Mesendoderm (in vitro differentiated cells): ENCODE results near the gene TSKU. TPM values are rescaled to one million over a fixed set of nuclear protein-coding genes. Genes with fewer than 3 reads are reported as not detected.
"Not testable (repeated sequence)": the region's sequence is repeated elsewhere in the genome, so short reads cannot be mapped to it uniquely, and the experiment has no call there.

Experiments used
- DNase-seq: peaks from one replicate; pipeline ENCODE4 v3.0.0; 2013
- H2AK5ac ChIP-seq: 2 replicates; pipeline ENCODE4 v1.6.1; 2013; ENCODE audit warnings: low read length, inconsistent platforms
- H2BK120ac ChIP-seq: 2 replicates; pipeline ENCODE4 v1.6.1; 2013; ENCODE audit warnings: low read depth, mild to moderate bottlenecking, low read length, moderate library complexity, mixed read lengths
- H2BK15ac ChIP-seq: replicated peaks from 2 replicates; pipeline ENCODE4 v1.6.1; 2013; ENCODE audit warnings: low read depth, mild to moderate bottlenecking, moderate library complexity
- H2BK5ac ChIP-seq: 2 replicates; pipeline ENCODE4 v1.6.1; 2013; ENCODE audit warnings: low read length, inconsistent platforms
- H3K18ac ChIP-seq: 2 replicates; pipeline ENCODE4 v1.6.1; 2013; ENCODE audit warnings: mild to moderate bottlenecking, low read length, mixed read lengths
- H3K23ac ChIP-seq: one replicate; pipeline ENCODE4 v1.6.1; 2013; ENCODE audit warnings: low read length
- H3K27ac ChIP-seq: 2 replicates; pipeline ENCODE4 v1.5.1; 2013; ENCODE audit warnings: low read depth, mild to moderate bottlenecking, inconsistent platforms, low read length, moderate library complexity
- H3K27me3 ChIP-seq: 2 replicates; pipeline ENCODE4 v1.6.1; 2013; ENCODE audit warnings: low read length, control low read depth, mild to moderate bottlenecking, inconsistent platforms; ENCODE audit not compliant: insufficient read depth, poor library complexity
- H3K36me3 ChIP-seq: 2 replicates; pipeline ENCODE4 v1.6.1; 2013; ENCODE audit warnings: low read length, inconsistent platforms; ENCODE audit not compliant: control insufficient read depth, insufficient read depth
- H3K4ac ChIP-seq: one replicate; pipeline ENCODE4 v1.6.1; 2013; ENCODE audit warnings: low read depth, mild to moderate bottlenecking, low read length, moderate library complexity
- H3K4me1 ChIP-seq: 2 replicates; pipeline ENCODE4 v1.6.1; 2013; ENCODE audit warnings: low read depth, low read length, inconsistent platforms; ENCODE audit not compliant: control insufficient read depth
- H3K4me2 ChIP-seq: 2 replicates; pipeline ENCODE4 v1.6.1; 2013; ENCODE audit warnings: low read length
- H3K4me3 ChIP-seq: 2 replicates; pipeline ENCODE4 v1.5.1; 2013; ENCODE audit warnings: mild to moderate bottlenecking, low read length
- H3K56ac ChIP-seq: one replicate; pipeline ENCODE4 v1.6.1; 2013; ENCODE audit warnings: low read length
- H3K79me1 ChIP-seq: 2 replicates; pipeline ENCODE4 v1.6.1; 2013; ENCODE audit warnings: low read length, inconsistent platforms
- H3K79me2 ChIP-seq: 2 replicates; pipeline ENCODE4 v1.6.1; 2013; ENCODE audit warnings: mild to moderate bottlenecking, low read length; ENCODE audit not compliant: control insufficient read depth, insufficient read depth
- H3K9ac ChIP-seq: 2 replicates; pipeline ENCODE4 v1.6.1; 2013; ENCODE audit warnings: low read length, inconsistent platforms
- H4K5ac ChIP-seq: one replicate; pipeline ENCODE4 v1.6.1; 2013; ENCODE audit warnings: low read length
- H4K8ac ChIP-seq: one replicate; pipeline ENCODE4 v1.6.1; 2013; ENCODE audit warnings: low read depth, mild to moderate bottlenecking, control low read depth, low read length, moderate library complexity
- WGBS: extraction: QIAGEN DNeasy Blood & Tissue Kit; methylation state at CpG from one replicate; pipeline ENCODE4 v1.1.7; 2013; ENCODE audit warnings: low lambda C conversion rate, missing lambda C conversion rate; ENCODE audit not compliant: insufficient coverage; ENCODE audit errors: extremely low coverage; 5-methylcytosine and 5-hydroxymethylcytosine counted together
- polyA plus RNA-seq, 2 experiments: library from polyadenylated mRNA; stranded (reverse); fragments of 200-250 nt; gene quantifications; one replicate each; pipeline ENCODE4 v1.2.3, GENCODE V29; 2013

TSKU gene
- polyA plus RNA-seq (2013, experiment 1 of 2): 62.6 TPM
- 61.3 TPM for polyA plus RNA-seq (2013, experiment 2 of 2)

GRCh38 chr11:76783294-76783895 lies at the start of gene TSKU:
Gene TSKU, plus strand, starts transcription at chr11:76783356. Its CDS starts 12,261 bp downstream, at chr11:76795617.
- peaks cover 37% of the 10 kb centered on the region for H3K4me1 ChIP-seq
- no peaks in the 10 kb centered on the region for H3K27me3 ChIP-seq
- H3K23ac ChIP-seq: no peak within 1 kb of the TSS

GRCh38 chr11:76733906-76734305 lies 49.2 kb upstream of the TSKU start:
- H3K4me2 ChIP-seq, H2BK120ac ChIP-seq, H3K27ac ChIP-seq, H2BK15ac ChIP-seq, H3K36me3 ChIP-seq, H3K18ac ChIP-seq, H4K5ac ChIP-seq, H4K8ac ChIP-seq, H3K79me2 ChIP-seq, H3K4me3 ChIP-seq, H3K27me3 ChIP-seq, H2AK5ac ChIP-seq, H3K4ac ChIP-seq, H3K23ac ChIP-seq, H3K79me1 ChIP-seq, H2BK5ac ChIP-seq, H3K9ac ChIP-seq: not testable (repeated sequence)
- peak; percentile 93 for DNase-seq
- WGBS: no CpG with 5 or more reads among the region's 3 CpGs
- Histone ChIP-seq H3K56ac (peak overlapping the region; percentile 46), H3K4me1 (peaks cover 22% of the 10 kb centered on the region)

More at GRCh38 chr11:76783294-76783895, at the start of gene TSKU:
- Histone ChIP-seq H3K18ac (peak within 1 kb of the TSS; percentile 98), H3K9ac (peak within 1 kb of the TSS; percentile 99), H3K4me2 (peak within 1 kb of the TSS; percentile 96), H3K79me2 (peaks cover 53% of the 10 kb centered on the region), H3K56ac (peak within 1 kb of the TSS; percentile 100), H2BK15ac (no peak within 1 kb of the TSS), H3K4ac (peak within 1 kb of the TSS; percentile 99), H4K8ac (peak within 1 kb of the TSS; percentile 16), H4K5ac (peak within 1 kb of the TSS; percentile 26), H3K36me3 (no peaks in the 10 kb centered on the region), H3K79me1 (peaks cover 2% of the 10 kb centered on the region), H2AK5ac (peak within 1 kb of the TSS; percentile 79), H3K4me3 (peak within 1 kb of the TSS; percentile 91), H2BK5ac (peak within 1 kb of the TSS; percentile 99), H3K27ac (peak within 1 kb of the TSS; percentile 97), H2BK120ac (peak within 1 kb of the TSS; percentile 75)
- peak; percentile 90 for DNase-seq
- WGBS: no CpG with 5 or more reads among the region's 76 CpGs

GRCh38 chr11:76734456-76735420 lies 48.4 kb upstream of the TSKU start:
- Histone ChIP-seq H2BK120ac (no peak overlapping the region), H3K23ac (no peak overlapping the region), H3K79me2 (no peaks in the 10 kb centered on the region), H3K27ac (peak overlapping the region; percentile 82), H2BK15ac (no peak overlapping the region), H3K36me3 (no peaks in the 10 kb centered on the region), H3K79me1 (no peaks in the 10 kb centered on the region), H3K4me1 (peaks cover 22% of the 10 kb centered on the region), H4K8ac (no peak overlapping the region), H3K4me2 (no peak overlapping the region), H3K9ac (peak overlapping the region; percentile 43), H3K4me3 (no peak overlapping the region), H4K5ac (peak overlapping the region; percentile 44), H3K27me3 (no peaks in the 10 kb centered on the region), H2BK5ac (peak overlapping the region; percentile 84), H3K4ac (peak overlapping the region; percentile 77), H2AK5ac (peak overlapping the region; percentile 41), H3K56ac (peak overlapping the region; percentile 82), H3K18ac (peak overlapping the region; percentile 82)
- no CpG with 5 or more reads among the region's 12 CpGs for WGBS
- peak; percentile 79 for DNase-seq

GRCh38 chr11:76735841-76736240 lies 47.3 kb upstream of the TSKU start:
- Histone ChIP-seq H2BK5ac (peak overlapping the region; percentile 84), H4K5ac (no peak overlapping the region), H4K8ac (no peak overlapping the region), H3K4me3 (no peak overlapping the region), H3K79me1 (no peaks in the 10 kb centered on the region), H2BK120ac (peak overlapping the region; percentile 88), H3K9ac (peak overlapping the region; percentile 43), H3K79me2 (no peaks in the 10 kb centered on the region), H3K4ac (peak overlapping the region; percentile 77), H2AK5ac (peak overlapping the region; percentile 41), H3K4me1 (peaks cover 22% of the 10 kb centered on the region), H3K36me3 (no peaks in the 10 kb centered on the region), H3K18ac (peak overlapping the region; percentile 82), H3K27ac (peak overlapping the region; percentile 82), H3K4me2 (no peak overlapping the region), H3K23ac (no peak overlapping the region), H2BK15ac (no peak overlapping the region), H3K56ac (peak overlapping the region; percentile 82), H3K27me3 (no peaks in the 10 kb centered on the region)
- WGBS: no CpG with 5 or more reads among the region's 13 CpGs
- peak; percentile 89 for DNase-seq

GRCh38 chr11:76736266-76736665 lies 46.9 kb upstream of the TSKU start:
- no CpG with 5 or more reads among the region's 4 CpGs for WGBS
- Histone ChIP-seq H3K27ac (peak overlapping the region; percentile 82), H2BK5ac (no peak overlapping the region)

More at GRCh38 chr11:76736266-76736665, 46.9 kb upstream of the TSKU start:
- Histone ChIP-seq H3K18ac (peak overlapping the region; percentile 70), H3K4me3 (no peak overlapping the region), H4K5ac (no peak overlapping the region), H2BK15ac (no peak overlapping the region), H3K4ac (no peak overlapping the region), H3K56ac (peak overlapping the region; percentile 82), H2AK5ac (peak overlapping the region; percentile 49), H3K79me1 (no peaks in the 10 kb centered on the region), H2BK120ac (no peak overlapping the region), H3K4me2 (no peak overlapping the region), H3K79me2 (no peaks in the 10 kb centered on the region), H3K27me3 (no peaks in the 10 kb centered on the region), H3K36me3 (no peaks in the 10 kb centered on the region), H4K8ac (no peak overlapping the region), H3K23ac (no peak overlapping the region), H3K4me1 (peaks cover 22% of the 10 kb centered on the region), H3K9ac (peak overlapping the region; percentile 20)
- DNase-seq: peak; percentile 81
